NCI-H1930 (cell line): ENCODE measurements around the gene TM7SF3.
A peak's percentile ranks its signal among the peaks of the same experiment; 100 is the strongest.

Experiments used
- DNase-seq, 2 experiments: peaks; one replicate each; lab custom pipeline; 2025; lab: John Stamatoyannopoulos, UW

The TM7SF3 gene

DNA sequence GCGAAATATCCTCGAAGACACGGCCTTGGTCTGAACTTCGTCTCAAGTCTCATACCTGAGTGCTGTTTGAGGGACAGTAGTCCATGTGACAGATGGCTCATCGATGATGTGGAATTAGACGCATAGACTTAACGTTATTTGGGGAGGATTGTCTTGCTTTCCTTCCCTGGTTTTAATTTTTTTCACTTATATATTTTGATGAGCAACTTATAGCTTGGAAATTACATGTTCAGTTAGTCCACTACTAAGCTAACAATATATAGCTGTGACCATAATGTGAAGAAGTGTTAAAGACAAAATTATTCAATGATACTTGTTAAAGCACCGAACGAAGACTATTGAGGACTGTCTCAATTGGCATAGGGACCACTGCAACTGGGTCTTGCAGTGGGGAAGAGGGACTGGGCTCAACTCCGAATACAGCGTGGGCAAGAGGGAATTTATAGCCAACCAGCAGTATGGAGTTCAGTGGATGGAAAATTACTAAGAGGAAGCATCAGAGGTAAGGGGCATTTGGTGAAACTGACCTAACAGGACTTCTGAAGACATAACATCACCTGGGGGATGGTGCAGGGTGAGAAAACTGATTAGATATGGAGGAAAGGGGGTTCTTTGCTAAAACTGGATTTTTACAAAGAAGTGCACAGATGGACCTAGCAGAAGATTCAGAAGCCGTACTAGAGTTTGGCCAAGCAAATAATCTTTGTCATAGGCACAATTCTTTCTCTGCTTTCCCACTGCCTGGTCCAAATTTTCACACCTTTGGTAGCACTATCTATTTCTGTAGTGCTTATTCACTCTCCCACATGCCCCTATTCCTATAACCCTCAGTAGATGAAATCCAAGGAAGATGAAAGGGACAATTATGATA lies 910 bp upstream of the TM7SF3 start:
- DNase-seq = peak in 1 of 2 experiments; percentile 38

DNA sequence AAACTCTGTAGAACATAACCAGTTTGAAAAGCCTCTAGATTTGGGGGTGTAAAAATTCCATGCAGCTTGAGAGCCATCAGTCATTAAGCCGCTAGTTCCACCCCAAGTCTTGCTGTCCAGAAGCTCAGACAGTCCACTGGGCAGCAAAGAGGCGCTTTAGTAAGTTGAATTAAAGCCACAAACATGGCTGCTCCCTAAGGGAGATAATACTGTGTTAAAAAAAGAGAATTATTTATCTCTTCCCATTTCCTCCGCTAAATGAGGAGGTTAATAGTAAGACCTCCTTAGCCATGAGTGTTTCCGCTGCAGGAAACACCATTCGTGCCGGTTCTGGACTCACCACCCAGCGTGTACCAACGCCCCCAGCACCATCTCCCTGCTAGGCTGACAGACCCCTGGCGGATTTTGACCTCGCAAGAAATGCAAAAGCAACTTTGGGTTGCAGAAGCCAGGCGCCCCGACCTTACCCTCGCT lies 536 bp downstream of the TM7SF3 start:
- no peak for DNase-seq

DNA sequence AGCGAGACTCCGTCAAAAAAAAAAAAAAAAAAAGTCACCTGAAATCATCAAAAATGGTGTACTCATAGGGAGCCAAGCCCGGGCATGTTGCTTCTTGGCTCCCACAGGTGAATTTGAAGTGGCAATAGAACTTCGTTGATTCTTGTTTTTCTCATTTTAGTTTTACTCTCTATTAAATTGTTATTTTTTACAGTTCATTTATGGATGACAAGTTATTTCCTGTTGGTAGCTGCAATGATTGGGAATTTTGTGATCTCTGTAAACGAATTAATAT lies 1.3 kb downstream of the TM7SF3 start:
- no peak for DNase-seq

DNA sequence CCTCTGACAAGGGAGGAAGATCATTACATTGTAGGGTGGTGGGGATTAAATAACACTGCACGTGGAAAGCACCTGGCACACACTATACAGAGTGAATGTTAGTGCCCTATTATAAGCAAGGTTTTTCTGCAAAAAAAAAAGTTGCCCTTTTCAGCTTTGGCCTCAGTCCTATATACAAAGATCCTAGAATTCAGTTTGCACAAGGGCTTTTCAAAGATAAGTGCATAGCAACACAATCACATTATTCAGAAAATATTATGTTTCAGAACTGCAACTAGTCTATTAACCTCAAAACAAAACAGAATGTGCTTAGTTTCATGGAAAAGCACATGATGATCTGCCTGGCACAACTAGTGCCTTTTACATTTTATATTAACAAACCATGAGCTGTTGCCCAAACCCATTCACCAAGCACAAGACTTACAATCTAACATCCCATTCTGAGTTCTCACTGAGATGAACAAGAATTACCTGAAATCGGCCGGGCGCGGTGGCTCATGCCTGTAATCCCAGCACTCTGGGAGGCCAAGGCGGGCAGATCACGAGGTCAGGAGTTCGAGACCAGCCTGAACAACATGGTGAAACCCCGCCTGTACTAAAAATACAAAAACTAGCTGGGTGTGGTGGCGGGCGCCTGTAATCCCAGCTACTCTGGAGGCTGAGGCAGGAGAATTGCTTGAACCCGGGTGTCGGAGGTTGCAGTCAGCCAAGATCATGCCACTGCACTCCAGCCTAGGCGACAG lies 1.8 kb downstream of the TM7SF3 start:
- DNase-seq = no peak

DNA sequence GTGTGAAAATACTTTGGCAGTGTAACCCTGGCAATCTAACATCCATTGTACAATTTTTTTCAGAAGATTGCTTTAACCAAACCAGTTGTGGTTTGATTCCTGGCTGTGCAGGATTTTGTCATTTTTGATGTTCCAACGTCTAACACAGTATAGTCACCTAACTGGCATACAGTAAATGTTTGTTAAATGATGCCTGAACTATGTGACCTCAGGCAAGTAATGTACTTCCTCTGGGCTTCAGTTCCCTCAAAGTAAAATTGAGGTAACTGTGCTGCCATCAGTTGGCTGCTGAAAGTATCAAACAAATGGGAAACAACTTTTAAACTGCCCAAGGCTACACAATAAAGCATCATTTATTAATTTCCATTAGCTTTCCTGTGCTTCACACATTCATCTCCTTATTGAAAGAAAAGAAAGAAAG lies 4.3 kb downstream of the TM7SF3 start:
- no peak for DNase-seq

DNA sequence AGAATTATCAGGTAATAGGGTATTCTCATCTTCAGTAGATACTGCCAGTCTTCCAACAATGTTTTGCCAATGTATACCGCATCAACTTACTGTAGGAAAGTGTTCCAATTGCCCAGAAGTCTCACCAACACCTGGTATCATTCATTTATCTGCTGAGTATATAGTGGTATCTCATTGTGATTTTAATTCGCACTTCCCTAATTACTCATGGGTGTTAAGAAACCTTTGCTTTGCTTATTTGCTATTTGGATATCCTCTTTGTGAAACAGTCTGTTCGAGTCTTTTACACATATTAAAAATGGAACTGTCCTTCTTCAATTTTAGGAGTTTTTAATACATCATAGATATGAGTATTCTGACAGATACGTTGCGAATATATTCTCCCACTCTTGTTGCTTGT lies 6.1 kb downstream of the TM7SF3 start:
- DNase-seq = no peak

DNA sequence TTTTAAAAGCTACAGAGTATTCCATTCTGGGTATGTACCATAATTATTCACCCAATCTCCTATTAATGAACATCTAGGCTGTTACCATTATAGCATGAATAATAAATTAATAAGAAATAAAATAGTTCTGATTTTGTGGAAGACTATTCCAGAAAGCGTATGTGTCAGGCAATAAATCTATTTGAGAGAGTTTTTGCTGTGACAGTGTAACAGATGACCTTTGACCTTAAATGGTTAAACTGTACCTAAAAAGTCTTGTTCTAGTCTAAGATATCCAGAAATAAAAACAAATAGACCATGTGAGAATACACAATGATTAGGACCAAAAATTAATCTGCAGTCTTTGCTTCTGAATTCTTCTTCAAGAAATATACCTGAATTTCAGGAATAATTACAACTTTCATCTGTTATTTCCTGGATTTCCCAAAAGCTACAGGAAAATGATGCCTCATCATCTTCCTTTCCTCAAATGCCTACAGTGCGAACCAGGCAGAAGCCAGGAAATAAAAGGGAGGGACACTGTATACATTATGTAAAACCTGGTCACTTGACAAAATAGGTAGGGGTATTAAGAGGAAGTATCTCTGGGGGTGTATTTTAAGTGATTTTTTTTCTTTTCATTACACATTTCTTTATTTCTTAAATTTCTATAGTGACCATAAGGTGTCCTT lies 7.3 kb downstream of the TM7SF3 start:
- DNase-seq = no peak

DNA sequence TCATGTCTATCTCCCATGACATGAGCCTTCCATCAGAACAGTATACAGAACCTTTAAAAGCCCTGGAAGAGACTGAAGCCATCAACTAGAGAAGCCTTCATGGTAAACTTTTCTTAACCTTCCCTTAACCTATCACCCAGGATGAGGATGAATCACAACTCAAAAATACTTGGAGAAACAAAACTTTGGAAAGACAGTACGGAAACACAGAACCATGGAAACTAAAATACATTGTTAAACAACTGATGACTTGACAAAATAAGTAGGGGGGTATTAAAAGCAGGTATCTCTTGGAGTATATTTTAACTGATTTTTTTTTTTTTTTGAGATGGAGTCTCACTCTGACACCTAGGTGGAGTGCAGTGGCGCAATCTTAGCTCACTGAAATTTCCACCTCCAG lies 8.7 kb downstream of the TM7SF3 start:
- DNase-seq = no peak

DNA sequence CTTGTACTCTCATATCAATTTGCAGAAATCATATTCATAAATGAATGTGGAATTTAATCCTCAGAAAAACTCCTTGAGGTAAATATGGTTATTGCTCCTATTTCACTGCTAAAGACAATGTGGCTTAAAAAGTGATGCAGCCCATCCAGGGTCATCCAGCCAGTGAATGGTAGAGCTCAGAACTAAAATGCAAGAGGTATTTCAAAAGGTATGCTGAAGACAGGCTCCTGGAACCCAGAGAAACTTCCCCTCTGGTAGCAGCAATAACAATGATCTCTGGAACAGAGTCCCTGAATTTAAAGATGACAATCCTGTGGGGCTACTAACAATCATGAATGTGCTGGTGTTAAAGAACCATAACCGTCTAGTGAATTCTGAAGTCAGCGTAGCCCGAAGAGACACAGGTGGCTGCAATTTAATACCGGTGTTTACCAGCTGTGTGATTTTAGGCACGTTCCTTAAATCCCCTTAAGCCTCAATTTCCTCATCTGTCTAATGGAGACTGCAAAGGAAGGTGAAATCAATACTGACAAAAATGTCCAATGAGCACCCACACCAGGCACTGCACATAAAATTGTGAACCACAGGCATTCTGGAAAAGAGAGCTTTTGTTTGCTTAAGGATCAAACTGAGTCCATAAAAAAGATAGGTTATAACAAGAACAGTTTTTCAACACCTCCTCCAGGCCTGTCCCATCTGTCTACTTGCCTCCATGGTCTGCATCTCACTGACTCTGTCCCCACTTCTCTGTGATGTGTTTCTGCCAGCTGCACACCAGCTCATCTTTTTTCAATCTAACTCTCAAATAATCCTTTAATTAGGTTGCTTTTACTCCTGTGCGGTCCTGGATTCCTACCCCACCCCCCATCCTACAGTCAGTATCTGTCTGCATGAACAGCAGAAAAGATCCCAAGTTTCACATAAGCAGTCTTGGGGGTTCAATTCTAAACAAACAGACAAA lies 10.5 kb downstream of the TM7SF3 start:
- DNase-seq = no peak

DNA sequence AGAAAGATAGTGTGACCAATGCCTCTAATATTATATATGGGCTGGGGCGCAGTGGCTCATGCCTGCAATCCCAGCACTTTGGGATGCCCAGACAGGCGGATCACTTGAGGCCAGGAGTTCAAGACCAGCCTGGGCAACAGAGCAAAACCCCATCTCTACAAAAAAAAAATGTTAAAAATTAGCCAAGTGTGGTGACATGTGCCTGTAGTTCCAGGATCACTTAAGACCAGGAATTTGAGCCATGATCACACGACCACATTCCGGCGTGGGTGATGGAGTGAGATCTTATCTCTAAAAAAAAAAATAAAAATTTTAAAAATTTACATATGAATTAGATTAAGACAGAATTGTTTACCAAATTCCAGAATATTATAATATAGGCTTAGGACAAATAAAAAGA lies 12.0 kb downstream of the TM7SF3 start:
- DNase-seq = no peak

DNA sequence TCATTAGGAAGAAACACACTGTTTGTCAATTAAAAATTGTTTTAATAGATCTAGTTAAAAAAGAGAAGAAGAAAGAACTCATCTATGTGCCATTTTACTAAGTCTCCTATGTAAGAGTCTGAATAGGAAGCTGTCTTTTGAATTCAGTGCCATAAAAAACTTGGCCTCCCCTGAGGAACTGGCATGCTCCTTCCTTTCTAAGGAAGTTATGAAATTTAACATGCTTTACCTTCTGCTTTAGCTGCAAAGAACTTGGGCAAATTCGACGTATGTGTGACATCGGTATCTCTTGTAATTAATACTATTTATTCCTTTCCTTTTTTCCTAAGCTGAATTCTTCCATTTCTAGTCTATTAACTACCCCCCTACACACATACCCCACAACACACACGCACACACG lies 12.5 kb downstream of the TM7SF3 start:
- no peak for DNase-seq

DNA sequence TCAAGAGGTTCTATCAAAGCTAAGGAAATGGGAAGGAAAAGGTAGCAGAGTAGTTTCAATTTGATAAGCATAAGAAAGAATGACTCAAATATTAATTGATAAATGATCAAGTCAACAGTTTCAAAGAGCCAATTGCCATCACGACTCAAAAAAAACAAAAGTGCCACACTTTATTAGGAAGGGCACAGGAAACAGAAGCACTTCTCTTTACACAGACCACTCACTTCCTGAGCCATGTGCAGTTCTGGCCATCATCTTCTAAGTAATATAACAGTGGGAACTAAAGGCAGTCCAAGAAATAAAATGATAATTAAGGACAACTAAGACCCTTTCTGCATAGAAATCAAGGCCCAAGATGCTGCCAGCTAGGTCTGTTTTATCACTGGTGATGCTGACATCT lies 13.2 kb downstream of the TM7SF3 start:
- DNase-seq = no peak

DNA sequence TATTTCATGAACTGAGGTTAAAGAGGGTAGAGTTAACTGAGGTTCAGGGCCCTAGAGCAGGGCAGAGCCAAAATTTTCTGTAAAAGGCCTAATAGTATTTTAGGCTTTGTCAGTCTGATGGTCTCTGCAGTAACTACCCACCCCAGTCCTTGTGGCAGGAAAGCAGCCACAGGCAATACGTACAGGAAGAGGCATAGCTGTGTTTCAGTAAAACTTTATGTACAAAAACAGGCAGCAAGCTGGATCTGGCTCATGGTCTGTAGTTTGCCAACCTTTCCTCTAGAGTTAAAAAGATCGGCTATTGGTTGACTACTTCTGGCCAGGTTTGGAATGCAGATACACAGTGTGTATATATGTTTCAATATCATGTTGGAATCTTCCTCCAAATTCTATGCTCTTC lies 17.2 kb downstream of the TM7SF3 start:
- no peak for DNase-seq

DNA sequence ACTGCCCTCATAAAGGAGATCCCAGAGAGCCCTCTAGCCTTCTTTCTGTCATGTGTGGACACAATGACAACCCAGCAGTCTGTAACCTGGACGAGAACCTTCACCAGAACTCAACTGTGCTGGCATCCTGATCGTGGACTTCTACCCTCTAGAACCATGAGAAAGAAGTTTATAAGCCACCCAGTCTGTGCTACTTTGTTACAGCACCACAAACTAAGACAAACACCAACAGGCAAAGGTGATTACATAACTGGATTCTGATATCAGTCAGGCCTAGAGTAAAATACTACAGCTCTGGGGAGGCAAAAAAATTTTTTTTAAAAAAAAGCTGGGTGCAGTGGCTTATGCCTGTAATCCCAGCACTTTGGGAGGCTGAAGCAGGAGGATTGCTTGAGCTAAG lies 18.5 kb downstream of the TM7SF3 start:
- no peak for DNase-seq

DNA sequence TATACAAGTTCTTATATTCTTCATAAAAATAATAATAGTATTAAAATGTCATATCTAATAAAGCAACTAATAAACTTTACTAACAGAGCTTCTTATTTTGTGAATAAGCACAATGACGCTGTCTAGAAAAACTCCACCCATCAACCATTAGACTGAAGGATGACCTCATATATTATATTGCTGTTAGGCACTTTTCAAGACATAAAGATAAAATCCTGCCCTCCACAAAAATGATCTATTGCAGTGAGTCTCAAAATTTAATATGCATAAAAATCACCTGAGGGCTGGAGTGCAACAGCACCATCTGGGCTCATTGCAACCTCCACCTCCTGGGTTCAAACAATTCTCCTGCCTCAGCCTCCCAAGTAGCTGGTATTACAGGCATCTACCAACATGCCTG lies 20.1 kb downstream of the TM7SF3 start:
- DNase-seq = no peak

DNA sequence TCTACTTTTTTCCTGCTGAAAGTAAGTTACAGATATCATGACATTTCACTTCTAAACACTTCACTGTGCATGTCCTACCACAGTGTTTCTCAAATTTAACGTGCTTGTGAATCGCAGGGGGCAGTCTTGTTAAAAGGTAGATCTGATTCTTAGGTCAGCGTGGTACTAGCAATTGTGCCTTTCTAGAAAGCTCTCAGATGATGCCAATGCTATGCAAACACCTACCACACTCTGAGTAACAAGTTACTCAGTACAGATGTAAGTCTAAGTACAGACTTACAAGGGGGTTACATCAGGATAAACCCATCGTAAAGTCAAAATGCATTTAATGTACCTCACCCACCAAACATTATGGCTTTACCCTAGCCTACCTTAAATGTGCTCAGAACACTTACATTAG lies 22.4 kb downstream of the TM7SF3 start:
- no peak for DNase-seq

DNA sequence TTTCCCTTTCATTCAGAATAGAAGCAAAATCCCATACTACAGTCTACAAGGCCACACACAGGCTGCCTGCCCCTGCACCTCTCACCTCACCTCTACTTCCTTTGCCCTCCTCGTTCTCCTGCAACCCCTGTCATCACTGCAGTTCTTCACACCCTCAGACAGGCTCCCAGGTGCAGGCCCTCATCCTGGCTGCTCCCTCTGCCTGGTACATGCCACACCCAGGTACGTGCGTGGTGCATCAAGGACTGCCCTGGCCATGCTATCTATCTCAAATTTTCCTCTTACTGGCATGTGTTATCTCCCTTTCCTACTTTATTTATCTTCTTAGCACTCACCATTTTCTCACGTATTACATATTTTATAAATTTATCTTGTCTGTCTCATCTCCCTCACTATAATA lies 24.3 kb downstream of the TM7SF3 start:
- no peak for DNase-seq

DNA sequence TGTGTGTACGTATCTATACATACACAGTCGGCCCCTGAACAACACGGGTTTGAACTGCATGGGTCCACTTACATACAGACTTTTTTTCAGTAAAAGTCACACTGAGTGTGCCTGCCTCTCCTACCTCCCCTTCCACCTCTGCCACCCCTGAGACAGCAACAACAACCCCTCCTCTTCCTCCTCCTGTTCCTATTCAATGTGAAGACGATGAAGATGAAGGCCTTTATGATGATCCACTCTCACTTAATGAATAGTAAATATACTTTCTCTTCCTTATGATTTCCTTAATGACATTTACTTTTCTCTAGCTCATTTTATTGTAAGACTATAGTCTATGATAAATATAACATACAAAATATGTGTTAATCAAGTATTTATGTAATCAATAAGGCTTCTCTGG lies 25.5 kb downstream of the TM7SF3 start:
- DNase-seq = no peak

DNA sequence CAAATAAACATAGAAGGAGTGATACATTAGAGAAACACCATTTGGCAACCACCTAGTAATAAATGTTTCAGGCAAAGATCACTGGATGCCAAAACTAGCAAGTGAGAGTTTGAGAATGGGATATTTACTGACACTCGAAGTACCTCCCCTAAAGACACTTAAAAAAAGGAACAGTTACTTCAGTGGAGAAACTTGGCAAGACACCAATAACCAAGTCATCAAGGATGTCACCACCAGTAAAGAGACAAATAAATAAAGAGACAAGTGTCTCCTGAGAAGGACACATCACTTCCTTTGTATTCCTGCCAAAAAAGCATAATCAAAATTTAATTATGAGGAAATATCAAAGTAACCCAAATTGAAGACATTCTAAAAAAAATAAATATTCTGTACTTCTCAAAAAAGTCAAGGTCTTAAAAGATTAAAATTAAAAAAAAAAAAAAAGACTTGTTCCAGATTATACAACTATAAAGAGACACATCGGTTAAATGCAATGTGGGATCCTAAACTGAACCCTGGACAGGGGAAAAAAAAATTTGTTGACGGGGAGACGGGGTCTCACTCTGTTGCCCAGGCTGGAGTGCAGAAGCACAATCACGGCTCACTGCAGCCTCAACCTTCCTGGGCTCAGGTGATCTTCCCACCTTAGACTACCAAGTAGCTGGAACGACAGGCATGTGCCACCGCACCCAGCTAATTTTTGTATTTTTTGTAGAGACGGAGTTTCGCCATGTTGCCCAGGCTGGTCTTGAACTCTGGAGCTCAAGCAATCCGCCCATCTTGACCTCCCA lies 26.4 kb downstream of the TM7SF3 start:
- no peak for DNase-seq

DNA sequence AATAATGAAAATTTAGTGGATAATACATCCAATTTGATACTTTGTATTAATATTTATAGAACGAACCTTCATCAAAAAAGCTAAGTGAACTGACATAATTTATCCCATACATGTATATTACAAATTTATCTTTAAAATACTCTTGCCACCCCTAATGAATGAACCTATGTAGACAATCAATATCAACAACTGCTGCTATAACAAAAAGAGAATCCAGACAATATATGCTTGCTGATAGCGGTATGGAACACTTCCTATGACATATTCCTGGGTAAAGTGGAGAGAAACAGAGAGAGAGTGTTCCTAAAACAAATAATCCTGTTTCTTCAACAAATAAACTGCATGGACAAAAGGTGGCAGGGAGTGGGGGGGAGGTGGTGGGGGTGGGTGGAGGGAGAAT lies 31.3 kb downstream of the TM7SF3 start:
- no peak for DNase-seq

DNA sequence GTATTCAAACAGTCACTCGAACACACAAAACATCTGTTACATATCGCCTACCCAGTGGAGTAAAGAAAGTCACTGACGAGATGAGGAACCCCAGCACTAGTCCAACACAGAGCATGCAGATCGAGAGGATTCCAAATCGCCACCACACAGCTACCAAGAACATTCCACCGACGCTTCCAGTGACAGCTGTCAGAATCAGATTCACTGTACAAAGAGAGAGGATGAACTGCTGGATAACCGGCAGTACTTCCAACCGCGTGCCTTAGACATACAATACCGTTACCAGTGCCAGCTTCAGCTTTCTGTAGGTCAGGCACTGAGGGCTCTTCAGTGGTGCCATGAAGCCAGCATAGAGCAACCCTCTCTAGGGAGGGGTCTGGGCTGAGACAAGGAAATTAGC lies 34.5 kb downstream of the TM7SF3 start:
- DNase-seq = no peak
